ENCODE data around the gene SLC25A29. TPM values are rescaled to one million over a fixed set of nuclear protein-coding genes. Genes with fewer than 3 reads are reported as not detected.
"Not testable (repeated sequence)": the region's sequence is repeated elsewhere in the genome, so short reads cannot be mapped to it uniquely, and the experiment has no call there.

SLC25A29 gene
- total RNA-seq, 1 donor from 2014 or later = 15.9 TPM

DNA sequence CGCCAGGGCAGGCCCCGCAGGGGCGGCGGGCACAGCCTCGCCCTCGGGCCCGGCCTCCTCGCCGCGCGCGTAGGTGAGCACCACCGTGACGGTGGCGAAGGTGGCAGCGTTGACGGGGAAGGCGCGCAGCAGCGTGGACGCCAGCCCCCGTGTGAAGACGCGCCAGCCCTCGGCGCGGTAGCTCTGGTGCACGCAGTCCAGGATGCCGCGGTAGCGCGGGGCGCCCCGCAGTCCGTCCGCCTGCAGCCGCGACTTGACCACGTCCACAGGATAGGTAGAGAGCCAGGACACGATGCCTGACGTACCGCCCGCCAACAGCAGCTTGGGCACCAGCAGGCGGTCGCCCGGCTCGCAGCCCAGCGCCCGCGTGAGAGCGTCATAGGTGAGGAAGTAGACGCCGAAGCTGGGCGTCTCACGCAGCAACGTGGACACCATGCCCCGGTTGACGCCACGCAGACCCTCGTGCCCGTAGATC, 13.9 kb downstream of the SLC25A29 start:
- Mint-ChIP-seq H3K27ac (no peak overlapping the region), H3K27me3 (ENCODE audit: insufficient read depth) (no peaks in the 10 kb centered on the region), H3K4me1 (ENCODE audit: low read depth) (no peaks in the 10 kb centered on the region), H3K9me3 (no peaks in the 10 kb centered on the region), H3K4me3 (no peak overlapping the region), H3K36me3 (ENCODE audit: low read depth) (no peaks in the 10 kb centered on the region)
- intact Hi-C loops (cut with micrococcal nuclease) = no loop called here
- no peak for DNase-seq (ENCODE audit: low spot score)

DNA sequence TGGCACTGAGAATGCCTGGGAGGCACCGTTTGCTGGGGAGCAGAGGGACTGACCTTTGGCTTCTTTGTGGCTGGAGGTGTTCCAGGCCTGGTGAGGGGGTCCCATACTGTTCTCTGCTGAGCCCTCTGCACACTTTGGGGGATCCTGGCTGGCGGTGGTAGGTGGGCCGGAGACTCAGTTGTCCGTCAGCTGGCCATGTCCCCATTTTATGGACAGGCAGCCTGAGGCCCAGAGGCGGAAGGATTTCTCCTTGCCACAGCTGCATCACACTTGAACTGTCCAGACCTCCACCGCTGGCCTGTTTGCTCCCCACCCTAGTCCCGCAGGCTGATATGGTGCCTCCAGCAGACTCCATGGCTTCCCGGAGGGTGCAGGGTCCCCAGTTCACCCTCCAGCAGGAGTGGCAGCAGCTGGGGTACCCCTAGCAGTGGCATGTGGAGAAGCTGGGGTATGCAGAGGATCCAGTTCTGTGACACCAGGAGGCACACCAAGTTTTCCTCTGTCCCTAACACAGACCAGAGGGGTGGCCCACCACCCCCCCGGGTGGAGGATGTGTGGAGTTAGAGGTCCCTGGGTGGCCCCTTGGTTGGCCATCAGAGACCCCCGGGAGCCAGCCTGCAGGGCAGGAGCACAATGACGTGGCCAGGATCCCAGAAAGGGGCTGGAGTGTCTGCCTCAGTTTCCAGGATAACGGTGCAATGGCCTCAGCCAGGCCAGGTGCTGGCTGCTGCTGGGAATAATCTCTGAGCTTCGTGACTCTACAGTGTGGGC, 14.8 kb downstream of the SLC25A29 start:
- H3K27ac Mint-ChIP-seq = no peak overlapping the region
- no peak for DNase-seq (ENCODE audit: low spot score)
- no peak overlapping the region for H3K4me3 Mint-ChIP-seq
- intact Hi-C loops (cut with micrococcal nuclease) = no loop called here
- H3K27me3 Mint-ChIP-seq (ENCODE audit: insufficient read depth) = no peaks in the 10 kb centered on the region
- H3K9me3 Mint-ChIP-seq = no peaks in the 10 kb centered on the region
- H3K4me1 Mint-ChIP-seq (ENCODE audit: low read depth) = no peaks in the 10 kb centered on the region
- no peaks in the 10 kb centered on the region for H3K36me3 Mint-ChIP-seq (ENCODE audit: low read depth)

DNA sequence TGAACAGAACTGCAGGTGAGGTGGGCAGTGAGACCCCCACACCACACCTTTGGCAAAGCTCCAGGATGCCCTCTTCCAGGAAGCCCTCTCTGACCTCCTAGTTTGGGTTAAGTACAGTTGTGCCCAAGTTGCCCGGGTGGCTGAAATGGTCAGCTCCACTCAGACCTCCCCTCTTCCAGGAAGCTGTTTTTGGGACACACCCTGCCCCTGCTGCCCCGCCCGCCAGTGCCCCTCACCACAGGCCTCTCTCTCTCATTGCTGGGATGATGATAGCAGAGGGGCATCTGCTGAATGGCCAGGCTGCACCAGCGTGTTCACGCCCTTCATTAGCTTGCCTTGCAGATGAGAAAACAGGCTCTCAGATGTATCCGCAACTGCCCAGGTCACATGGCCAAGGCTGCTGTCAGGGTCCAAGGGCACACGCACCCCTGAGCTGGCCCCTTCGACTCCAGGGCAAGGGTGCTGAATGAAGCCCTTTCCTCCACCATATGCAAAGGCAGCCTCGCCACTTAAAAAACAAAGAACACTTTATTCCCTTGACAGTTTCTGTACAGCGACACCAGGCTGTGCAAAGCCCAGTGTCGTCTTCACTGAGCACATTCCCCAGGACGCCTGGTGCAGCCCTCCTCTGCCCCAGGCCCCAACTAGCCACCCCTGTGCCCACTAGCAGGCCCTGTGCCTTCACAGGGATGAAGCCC, 15.5 kb downstream of the SLC25A29 start:
- H3K36me3 Mint-ChIP-seq (ENCODE audit: low read depth) = no peaks in the 10 kb centered on the region
- H3K4me1 Mint-ChIP-seq (ENCODE audit: low read depth) = peaks cover 4% of the 10 kb centered on the region
- no peak overlapping the region for H3K27ac Mint-ChIP-seq
- intact Hi-C loops (cut with micrococcal nuclease) = no loop called here
- no peak for DNase-seq (ENCODE audit: low spot score)
- H3K4me3 Mint-ChIP-seq = no peak overlapping the region
- H3K9me3 Mint-ChIP-seq = no peaks in the 10 kb centered on the region
- no peaks in the 10 kb centered on the region for H3K27me3 Mint-ChIP-seq (ENCODE audit: insufficient read depth)

DNA sequence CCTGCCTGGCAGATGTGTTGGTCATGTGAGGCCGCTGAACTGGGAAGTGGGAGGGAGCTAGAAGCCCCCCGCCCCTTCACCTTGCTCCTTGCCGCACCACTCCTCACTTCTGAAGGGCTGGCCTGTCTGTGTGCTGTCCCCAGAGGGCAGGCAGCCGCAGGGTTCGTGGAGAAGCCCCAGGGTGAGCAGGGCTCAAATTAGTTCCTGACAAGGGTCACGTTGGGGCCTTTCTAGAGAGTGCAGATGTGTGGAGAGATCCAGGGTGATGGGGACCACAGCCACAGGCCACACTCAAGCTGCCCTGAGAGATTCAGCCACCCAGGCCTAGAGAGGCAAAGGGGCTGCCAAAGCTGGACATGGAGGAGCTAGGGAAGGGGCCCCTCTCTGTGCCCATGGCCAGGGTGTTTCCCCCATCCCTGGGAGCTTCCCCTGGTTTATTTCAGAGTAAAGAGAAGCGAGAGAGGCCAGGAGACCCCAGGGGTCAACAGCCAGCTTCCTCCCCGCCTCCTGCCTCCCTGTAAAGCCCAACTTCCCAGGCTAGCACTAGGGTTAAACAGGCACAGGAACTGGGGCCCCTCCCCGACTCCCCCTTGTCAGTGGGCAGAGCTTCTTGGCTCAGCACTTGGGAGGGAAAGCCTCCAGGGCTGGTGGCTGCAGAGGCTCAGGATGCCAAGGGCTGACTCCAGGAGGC, 16.2 kb downstream of the SLC25A29 start:
- Mint-ChIP-seq H3K27ac (no peak overlapping the region), H3K36me3 (ENCODE audit: low read depth) (no peaks in the 10 kb centered on the region), H3K9me3 (no peaks in the 10 kb centered on the region), H3K4me1 (ENCODE audit: low read depth) (peaks cover 4% of the 10 kb centered on the region), H3K4me3 (no peak overlapping the region), H3K27me3 (ENCODE audit: insufficient read depth) (no peaks in the 10 kb centered on the region)
- DNase-seq (ENCODE audit: low spot score) = no peak
- intact Hi-C loops (cut with micrococcal nuclease) = no loop called here

DNA sequence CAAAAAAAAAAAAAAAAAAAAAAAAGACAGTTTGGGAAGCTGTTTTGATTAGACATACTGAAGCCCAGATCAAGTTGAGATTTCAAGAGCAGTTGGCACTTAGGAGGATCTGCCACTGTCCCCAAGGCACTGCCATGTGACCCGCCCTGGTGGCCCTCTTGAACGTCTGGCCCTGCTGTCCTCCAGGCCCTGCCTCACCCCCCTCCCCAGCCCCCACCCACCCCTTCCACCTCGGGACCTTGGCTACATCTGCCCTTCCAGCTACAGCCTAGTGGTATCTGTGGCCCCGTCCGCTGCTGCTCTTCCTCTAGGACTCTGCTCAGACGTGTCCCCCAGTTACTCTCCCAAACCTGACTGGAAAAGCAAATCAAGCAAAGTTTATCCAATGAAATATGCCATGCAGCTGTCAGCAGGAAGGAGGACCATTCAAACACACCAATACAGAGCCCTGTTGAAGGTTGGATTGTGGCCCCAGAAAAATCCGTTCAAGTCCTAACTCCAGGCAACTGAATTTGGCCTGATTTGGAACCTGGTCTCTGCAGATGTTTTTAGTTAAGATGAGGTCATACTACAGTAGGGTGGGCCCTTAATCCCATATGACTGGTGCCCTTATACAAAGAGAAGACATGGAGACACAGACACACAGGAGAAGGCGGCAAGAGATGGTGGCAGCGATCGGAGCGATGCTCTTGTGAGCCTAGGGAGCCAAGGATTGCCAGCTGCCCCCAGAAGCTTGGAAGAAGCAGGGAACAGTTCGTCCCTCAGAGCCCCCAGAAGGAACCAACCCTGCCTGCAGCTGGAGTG, 17.7 kb downstream of the SLC25A29 start:
- Mint-ChIP-seq H3K27ac (no peak overlapping the region), H3K9me3 (no peaks in the 10 kb centered on the region), H3K36me3 (ENCODE audit: low read depth) (no peaks in the 10 kb centered on the region), H3K4me3 (no peak overlapping the region), H3K27me3 (ENCODE audit: insufficient read depth) (no peaks in the 10 kb centered on the region), H3K4me1 (ENCODE audit: low read depth) (peaks cover 4% of the 10 kb centered on the region)
- intact Hi-C loops (cut with micrococcal nuclease) = no loop called here
- DNase-seq (ENCODE audit: low spot score) = no peak

DNA sequence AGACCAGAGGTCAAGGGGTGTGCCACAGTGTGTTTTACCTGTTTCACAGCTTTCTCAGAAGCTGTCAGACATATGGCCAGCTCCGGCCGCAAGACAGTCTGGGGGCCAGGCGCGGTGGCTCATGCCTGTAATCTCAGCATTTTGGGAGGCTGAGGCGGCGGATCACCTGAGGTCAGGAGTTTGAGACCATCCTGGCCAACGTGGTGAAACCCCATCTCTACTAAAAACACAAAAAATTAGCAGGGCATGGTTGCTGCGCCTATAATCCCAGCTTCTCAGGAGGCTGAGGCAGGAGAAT, 18.3 kb downstream of the SLC25A29 start:
- DNase-seq (ENCODE audit: low spot score); H3K4me3 Mint-ChIP-seq; H3K9me3 Mint-ChIP-seq; H3K36me3 Mint-ChIP-seq (ENCODE audit: low read depth); H3K4me1 Mint-ChIP-seq (ENCODE audit: low read depth); H3K27me3 Mint-ChIP-seq (ENCODE audit: insufficient read depth); intact Hi-C loops (cut with micrococcal nuclease); H3K27ac Mint-ChIP-seq: not testable (repeated sequence)

DNA sequence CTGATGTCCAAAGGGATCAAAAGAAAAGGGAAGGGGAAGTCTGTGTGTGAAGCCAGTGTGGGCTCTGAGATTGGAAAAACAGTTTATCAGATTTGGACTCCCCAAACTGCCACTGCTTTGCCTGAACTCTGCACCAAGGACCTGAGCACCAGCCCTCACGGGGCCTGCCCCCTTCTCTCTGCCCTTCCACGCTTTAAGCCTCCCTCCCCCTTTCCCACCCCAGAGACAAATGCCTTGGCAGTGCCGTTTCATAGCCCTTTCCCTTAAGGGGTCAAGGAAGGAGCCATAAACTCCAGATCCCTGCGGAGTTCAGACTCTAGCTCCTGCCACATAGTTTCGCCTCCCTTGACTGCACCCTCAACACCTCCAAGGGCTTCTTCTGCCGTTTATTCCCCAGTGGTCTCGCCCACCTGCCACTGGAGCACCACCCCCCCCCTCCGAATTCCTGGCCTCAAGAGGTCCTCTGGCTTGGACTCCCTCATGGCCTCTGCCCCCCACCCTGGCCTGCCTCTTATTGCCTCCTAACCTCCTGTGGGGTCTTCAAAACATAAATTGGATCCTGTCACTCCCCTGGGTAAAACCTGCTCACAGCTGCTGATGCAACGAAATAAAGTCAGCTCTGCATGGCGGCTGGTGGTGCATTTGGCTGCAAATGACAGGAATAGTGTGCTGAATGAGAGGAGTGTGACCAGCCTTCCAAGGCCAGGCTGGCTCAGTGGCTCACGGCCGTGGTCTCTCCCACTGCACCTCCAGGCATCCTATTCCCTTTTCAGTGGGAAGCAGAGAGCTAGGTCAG, 18.8 kb downstream of the SLC25A29 start:
- H3K4me3 Mint-ChIP-seq = peak overlapping the region; percentile 86
- intact Hi-C loops (cut with micrococcal nuclease) = no loop called here
- H3K27me3 Mint-ChIP-seq (ENCODE audit: insufficient read depth) = no peaks in the 10 kb centered on the region
- H3K4me1 Mint-ChIP-seq (ENCODE audit: low read depth) = peaks cover 4% of the 10 kb centered on the region
- H3K36me3 Mint-ChIP-seq (ENCODE audit: low read depth) = peaks cover 1% of the 10 kb centered on the region
- H3K27ac Mint-ChIP-seq = no peak overlapping the region
- no peak for DNase-seq (ENCODE audit: low spot score)
- no peaks in the 10 kb centered on the region for H3K9me3 Mint-ChIP-seq

DNA sequence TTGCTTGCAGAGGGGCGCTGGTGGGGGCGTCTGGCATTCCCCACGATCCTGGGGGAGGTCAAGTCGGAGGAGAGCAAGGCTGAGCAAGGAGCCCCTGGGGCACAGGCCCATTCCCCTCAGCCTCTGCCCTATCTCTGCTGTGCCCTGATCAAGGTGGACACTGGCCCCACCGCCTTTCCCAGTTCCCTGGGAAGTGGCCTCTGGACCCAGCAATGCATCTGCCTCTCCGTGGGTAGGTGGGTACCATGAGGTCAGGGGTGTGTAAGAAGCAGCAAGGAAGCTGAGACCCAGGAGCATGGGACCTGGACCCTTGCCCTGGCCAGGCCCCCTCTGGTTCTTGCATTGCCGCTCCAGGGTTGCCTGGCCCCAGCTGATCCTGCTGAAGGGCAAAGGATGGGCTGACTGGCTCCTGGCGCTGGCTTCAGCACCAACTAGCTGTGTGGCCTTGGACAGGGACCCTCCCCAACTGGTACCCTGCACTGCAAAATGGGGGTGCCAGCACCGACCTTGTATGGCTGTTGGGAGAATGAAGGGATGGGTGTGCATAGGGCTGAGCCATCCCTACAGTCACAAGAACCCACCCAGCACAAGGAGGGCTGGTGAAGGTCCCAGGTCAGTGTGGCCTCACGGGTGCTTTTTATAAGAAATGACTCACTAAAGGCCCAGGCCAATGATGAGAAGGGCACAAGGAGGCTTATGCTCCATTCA, 19.6 kb downstream of the SLC25A29 start:
- no peaks in the 10 kb centered on the region for H3K9me3 Mint-ChIP-seq
- H3K4me1 Mint-ChIP-seq (ENCODE audit: low read depth) = peaks cover 4% of the 10 kb centered on the region
- peak overlapping the region; percentile 86 for H3K4me3 Mint-ChIP-seq
- H3K27ac Mint-ChIP-seq = no peak overlapping the region
- H3K36me3 Mint-ChIP-seq (ENCODE audit: low read depth) = peaks cover 4% of the 10 kb centered on the region
- intact Hi-C loops (cut with micrococcal nuclease) = no loop called here
- DNase-seq (ENCODE audit: low spot score) = no peak
- H3K27me3 Mint-ChIP-seq (ENCODE audit: insufficient read depth) = no peaks in the 10 kb centered on the region

DNA sequence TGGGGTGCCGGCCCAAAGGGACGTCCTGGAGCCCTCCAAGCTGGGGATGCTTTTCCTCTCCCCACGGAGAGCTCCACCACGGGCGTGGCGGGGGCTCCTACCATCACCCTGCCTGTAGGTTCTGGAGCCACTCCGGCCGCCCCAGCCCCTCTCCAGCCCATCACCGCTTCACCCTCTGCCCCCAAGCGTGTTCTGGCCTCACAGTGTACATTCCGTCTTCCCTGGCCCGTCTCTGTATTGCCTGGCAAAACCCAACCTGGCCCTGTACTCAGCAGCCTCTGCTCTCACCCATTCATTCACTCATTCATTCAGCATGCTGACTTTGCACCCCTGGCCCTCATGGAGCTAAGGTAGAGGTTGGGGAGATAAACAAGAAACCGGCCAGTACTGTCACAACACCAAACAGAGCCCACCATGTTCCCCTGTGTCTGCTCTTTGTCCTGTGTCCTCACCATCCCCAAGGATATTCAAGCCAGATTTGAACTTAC, 20.3 kb downstream of the SLC25A29 start:
- Mint-ChIP-seq H3K27me3 (ENCODE audit: insufficient read depth) (no peaks in the 10 kb centered on the region), H3K36me3 (ENCODE audit: low read depth) (peaks cover 4% of the 10 kb centered on the region), H3K9me3 (no peaks in the 10 kb centered on the region), H3K4me1 (ENCODE audit: low read depth) (peaks cover 4% of the 10 kb centered on the region), H3K27ac (peak overlapping the region; percentile 84), H3K4me3 (peak overlapping the region; percentile 86)
- intact Hi-C loops (cut with micrococcal nuclease) = loop anchor here (1.0 kb wide), 4 partner anchors 19 to 91 kb away; no protein-coding TSS in a partner anchor
- DNase-seq (ENCODE audit: low spot score) = no peak

DNA sequence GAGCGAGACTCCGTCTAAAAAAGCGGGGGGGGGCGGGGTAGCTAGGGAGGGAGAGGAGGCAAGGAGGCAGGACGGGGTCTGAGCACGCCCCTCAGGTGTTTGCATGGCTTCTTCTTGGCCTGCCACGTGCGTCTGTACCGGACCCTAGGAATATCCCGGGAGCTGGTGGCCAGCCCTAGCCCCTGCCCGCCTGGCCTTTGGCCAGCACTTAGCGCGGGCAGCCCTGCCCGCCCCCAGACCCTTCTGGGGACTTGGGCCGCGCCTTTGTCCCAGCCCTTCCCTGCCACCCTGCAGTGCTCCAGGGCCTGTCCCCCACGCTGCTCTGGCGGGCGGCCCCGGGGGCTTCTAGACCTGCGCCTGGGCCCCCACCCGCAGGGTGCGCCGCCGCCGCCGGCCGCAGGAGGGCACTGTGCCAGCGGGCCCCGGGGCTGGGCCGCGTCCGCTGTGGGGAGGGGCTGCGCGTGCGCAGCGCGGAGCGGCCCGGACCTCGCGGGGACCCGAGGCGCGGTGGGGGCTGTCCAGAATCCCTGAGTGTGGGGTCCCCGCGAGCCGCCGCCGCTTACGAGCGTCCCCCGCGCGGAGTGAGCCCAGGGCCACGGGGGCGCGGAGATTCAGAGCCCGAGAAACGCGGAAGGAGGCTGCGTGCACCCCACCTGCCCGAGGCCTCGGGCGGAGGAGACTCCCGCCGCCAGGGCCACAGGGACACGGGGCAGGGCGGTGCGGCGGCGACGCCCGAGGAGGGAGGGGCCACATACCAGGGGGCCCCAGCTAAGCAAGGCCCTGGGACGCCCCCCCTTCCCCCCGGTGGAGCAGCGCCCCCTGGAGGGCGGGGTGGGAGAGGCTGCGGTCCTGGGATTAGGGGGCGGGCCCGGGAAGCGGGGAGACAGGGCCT, 21.0 kb downstream of the SLC25A29 start:
- H3K9me3 Mint-ChIP-seq = no peaks in the 10 kb centered on the region
- intact Hi-C loops (cut with micrococcal nuclease) = loop anchor here (1.0 kb wide), 4 partner anchors 20 to 92 kb away; no protein-coding TSS in a partner anchor
- no peaks in the 10 kb centered on the region for H3K27me3 Mint-ChIP-seq (ENCODE audit: insufficient read depth)
- H3K4me3 Mint-ChIP-seq = no peak overlapping the region
- peaks cover 4% of the 10 kb centered on the region for H3K36me3 Mint-ChIP-seq (ENCODE audit: low read depth)
- H3K4me1 Mint-ChIP-seq (ENCODE audit: low read depth) = peaks cover 4% of the 10 kb centered on the region
- peak; percentile 77 for DNase-seq (ENCODE audit: low spot score)
- H3K27ac Mint-ChIP-seq = no peak overlapping the region

Measured in activated T-helper 1 cell treated with anti-CD3 and anti-CD28 coated beads, Interleukin-12 subunit alpha, Interleukin-12 subunit beta, Interleukin-2, Interleukin-4 antibody, amounts not matched to agents 30 ng/mL and 10 ng/mL and 1 ng/mL, durations not matched to agents 14 hours and 24 hours and 36 hours (primary cell).